HG03045 (cell line): ENCODE measurements around the gene ANKRD27.
"Not testable (repeated sequence)": the region's sequence is repeated elsewhere in the genome, so short reads cannot be mapped to it uniquely, and the experiment has no call there.

Source experiments
- ATAC-seq: cut with Tn5 transposase; IDR thresholded peaks from one replicate; pipeline ENCODE4 v1.9.1; 2021; ENCODE audit warnings: mild to moderate bottlenecking, moderate library complexity; ENCODE audit not compliant: unreplicated experiment

The ANKRD27 gene

DNA sequence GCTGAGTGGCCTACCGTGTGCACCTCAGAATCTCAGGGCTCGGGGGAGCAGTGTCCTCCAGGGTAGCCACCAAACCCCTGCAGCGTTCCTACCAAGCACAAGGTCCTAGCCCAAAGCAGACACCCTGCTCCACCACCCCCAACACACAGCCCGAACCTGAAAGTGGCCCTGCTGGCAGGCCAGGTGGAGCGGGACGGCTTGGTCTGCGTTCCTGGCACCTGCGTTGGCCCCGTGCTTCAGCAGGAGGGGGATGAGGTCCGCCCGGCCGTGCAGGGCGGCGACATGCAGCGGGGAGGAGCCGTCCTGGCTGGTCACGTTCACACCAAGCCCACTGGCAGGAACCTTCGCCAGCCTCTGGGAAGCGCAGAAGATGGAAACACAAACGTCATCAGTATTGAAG lies 67.5 kb downstream of the ANKRD27 start:
- no peak for ATAC-seq

GRCh38 chr19:32606289-32606688 lies 68.7 kb downstream of the ANKRD27 start:
- ATAC-seq = no peak

GRCh38 chr19:32605544-32605943 lies 69.4 kb downstream of the ANKRD27 start:
- ATAC-seq = no peak

DNA sequence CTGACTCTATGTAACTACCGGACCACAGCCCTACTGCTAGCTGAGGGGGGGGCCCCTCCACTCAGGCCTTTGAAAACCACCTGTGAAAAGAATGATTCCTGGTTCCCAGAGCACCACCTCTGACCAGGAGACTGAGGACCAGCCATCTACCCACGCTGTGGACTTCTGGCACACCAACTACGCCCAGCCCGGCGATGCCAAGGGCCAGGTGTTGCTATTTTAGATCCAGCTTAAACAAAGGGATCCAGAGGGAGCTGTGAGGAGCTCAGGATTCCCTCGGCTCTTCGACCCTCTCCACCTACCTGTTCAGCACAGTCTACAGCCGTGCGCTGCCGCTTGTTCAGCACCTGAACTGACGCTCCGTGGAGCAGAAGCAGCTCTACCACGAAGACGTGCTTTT lies 71.0 kb downstream of the ANKRD27 start:
- ATAC-seq = no peak

- ATAC-seq = no peak
These were observed 75.2 kb downstream of the ANKRD27 start for GRCh38 chr19:32599736-32600157.

DNA sequence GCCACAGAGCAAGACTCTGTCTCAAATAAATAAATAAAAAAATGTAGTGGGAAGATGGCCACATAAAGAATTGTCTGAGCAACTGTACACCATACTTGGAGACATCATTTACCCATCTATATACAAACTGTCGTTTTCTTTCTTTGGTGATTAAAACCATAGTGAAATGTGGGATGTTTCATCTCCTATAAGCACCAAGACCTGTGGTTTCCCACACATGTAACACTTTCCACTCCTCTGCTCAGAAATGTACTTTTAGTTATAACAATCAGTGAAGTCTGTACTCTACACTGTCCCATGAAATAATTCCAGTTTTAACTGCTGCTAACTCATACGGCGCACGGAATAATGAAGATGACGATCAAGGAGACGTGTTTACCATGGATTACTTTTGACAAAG lies 75.7 kb downstream of the ANKRD27 start:
- ATAC-seq = no peak

GRCh38 chr19:32598022-32598421 lies 77.0 kb downstream of the ANKRD27 start:
- no peak for ATAC-seq

DNA sequence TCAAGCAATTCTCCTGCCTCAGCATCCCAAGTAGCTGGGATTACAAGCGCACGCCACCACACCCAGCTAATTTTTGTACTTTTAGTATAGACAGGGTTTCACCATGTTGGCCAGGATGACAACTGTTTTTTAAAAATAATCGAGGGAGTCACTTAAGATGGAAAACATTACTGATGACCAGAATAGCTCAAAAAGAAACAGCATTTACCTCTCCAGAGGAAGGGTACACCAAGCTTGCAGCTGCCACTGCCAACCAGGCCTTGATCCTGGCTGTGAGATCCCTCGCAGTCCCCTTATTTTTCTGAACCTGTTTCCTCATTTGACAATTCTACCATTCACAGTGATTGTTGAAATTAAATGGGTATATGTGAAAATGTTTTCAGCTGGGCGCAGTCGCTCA lies 79.5 kb downstream of the ANKRD27 start:
- ATAC-seq = no peak

- ATAC-seq = no peak
These were observed 81.0 kb downstream of the ANKRD27 start for GRCh38 chr19:32594021-32594420.

GRCh38 chr19:32587747-32588504 lies 87.1 kb downstream of the ANKRD27 start:
- not testable (repeated sequence) for ATAC-seq

GRCh38 chr19:32581705-32582179 lies 93.2 kb downstream of the ANKRD27 start:
- peak; percentile 7 for ATAC-seq

DNA sequence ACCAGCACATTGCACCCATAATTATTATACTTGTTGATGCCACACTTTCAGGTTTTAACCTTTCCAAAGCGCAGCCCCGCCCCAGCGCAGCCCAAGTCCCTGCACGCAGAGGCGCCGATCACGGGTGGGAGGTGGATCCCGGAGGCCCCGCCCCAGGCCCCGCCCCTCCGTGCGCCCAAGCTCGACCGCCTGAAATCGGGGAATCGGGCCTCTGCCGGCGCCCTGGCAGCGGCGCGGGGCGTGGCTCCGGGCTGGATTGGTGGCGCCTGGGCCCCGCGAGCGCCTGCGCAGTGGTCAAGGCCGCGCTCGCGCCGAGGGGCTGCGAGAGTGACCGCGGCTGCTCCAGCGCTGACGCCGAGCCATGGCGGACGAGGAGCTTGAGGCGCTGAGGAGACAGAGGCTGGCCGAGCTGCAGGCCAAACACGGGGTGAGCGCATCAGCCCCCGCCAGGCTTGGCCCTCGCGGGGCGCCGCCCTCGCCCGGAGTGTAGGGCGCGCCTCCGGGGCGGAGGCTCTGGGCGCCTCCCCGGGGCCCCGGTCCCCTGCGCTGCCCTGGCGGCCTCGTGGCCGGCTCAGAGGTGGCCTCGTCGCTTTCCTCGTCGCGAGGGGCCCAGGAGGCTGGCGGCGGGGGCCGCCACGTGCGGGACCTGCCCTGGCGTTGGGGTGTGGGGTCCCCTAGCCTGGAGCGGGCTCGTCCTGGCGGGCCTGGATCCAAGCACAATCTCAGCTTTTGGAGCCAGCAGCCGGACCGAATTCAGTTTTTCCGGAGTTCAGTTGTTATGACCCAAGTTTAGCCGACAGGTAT lies 93.9 kb downstream of the ANKRD27 start, which contains the start of gene PDCD5:
PDCD5 (plus strand) TSS at position 290 of the 804 bp plus-strand sequence; CDS start at position 362, 72 bp downstream.
- ATAC-seq = peak; percentile 88

GRCh38 chr19:32580353-32580900 lies 94.6 kb downstream of the ANKRD27 start:
- ATAC-seq = peak; percentile 25

DNA sequence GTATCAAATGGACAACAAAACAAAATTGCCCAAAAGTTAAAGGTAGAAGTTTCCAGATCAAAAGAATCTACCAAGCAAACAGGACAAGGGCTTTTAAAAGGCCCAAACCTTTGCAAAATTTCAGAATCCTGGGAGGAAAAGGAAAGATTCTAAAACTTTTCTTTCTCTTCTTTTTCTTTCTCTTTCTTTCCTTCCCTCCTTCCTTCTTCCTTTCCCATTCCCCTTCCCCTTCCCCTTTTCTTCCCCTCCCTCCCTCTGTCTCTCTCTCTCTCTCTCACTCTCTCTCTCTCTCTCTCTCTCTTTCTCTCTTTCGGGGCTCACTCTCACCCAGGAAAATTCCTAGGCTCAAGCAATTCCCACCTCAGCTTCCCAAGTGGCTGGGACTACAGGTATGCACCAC lies 98.2 kb downstream of the ANKRD27 start:
- no peak for ATAC-seq

DNA sequence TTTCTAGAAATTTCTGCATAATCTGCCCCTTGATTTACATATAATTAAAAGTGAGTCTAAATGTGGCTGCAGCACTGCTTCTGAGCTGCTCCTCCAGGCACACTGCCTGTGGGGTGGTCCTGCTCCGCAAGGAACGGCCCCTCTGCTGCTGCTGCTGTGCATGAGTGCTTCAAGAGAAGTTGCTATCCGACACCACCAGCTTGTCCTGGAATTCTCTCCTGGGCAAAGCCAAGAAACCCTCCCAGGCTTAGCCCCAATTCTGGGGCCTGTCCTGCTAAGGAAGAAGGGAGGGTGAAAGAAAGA lies 101.5 kb downstream of the ANKRD27 start:
- no peak for ATAC-seq

DNA sequence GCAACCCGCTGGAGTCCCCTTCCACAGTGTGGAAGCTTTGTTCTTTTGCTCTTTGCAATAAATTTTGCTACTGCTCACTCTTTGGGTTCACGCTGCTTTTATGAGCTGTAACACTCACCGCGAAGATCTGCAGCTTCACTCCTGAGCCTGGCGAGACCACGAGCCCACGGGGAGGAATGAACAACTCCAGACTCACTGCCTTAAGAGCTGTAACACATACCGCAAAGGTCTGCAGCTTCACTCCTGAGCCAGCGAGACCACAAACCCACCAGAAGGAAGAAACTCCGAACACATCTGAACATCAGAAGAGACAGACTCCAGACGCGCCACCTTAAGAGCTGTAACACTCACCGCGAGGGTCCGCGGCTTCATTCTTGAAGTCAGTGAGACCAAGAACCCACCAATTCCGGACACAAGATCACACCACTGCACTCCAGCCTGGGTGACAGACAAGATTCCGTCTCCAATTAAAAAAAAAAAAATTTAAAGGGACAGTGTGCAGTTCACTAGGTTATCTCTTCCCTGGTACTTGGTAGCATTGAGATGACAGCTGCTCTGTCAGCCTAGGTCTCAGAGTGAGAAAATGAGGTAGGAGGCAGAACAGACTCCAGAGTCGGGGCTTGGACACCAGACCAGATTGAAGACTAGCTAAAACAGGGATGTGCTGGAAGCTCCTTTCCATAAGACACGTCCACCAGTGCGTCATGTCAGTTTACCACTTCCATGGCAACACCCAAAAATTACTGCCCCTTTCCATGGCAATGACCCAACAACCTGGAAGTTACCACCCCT lies 102.1 kb downstream of the ANKRD27 start:
- not testable (repeated sequence) for ATAC-seq

DNA sequence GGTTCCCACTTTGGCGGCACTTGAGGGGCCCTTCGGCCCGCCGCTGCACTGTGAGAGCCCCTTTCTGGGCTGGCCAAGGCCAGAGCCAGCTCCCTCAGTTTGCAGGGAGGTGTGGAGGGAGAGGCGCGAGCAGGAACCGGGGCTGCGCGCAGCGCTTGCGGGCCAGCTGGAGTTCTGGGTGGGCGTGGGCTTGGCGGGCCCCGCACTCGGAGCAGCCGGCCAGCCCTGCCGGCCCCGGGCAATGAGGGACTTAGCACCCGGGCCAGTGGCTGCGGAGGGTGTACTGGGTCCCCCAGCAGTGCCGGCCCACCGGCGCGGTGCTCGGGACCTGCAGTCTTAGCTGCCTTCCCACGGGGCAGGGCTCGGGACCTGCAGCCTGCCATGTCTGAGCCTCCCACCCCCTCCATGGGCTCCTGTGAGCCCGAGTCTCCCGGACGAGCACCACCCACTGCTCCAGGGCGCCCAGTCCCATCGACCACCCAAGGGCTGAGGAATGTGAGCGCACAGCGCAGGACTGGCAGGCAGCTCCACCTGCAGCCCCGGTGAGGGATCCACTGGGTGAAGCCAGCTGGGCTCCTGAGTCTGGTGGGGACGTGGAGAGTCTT lies 103.4 kb downstream of the ANKRD27 start:
- ATAC-seq = not testable (repeated sequence)

DNA sequence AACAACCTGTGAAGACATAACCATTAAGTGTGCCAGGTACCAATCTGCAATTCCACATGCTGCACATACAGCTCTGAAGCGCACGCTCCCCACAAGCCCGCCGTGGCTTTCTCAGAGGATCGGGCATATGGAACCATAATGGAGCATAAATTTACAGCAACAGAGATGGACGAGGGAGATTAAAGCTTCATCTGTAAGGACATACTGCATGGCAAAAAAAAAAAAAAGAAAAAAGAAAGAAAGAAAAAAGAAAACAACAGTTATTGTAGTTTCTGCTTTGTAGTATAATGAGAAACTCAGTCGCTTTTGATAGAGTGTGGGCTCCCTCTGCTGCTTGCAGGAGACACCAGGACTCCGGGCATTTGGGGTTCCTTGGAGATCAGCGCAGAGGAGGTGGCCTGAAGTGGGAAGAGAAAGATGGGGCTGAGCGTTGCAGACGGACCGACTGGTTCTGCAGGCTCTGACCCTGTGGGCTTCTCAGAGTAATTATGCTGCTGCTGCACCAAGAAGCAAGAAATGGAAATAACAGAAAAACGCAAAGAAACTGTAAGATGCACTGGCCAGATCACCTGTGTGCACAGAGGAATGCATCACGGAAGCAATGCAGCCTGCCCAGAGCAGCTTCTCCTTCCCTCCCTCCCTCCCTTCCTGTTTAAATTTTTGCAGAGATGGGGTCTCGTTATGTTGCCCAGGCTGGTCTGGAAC lies 104.7 kb downstream of the ANKRD27 start:
- ATAC-seq = no peak

- ATAC-seq = no peak
These were observed 107.5 kb downstream of the ANKRD27 start for GRCh38 chr19:32567486-32567885.

DNA sequence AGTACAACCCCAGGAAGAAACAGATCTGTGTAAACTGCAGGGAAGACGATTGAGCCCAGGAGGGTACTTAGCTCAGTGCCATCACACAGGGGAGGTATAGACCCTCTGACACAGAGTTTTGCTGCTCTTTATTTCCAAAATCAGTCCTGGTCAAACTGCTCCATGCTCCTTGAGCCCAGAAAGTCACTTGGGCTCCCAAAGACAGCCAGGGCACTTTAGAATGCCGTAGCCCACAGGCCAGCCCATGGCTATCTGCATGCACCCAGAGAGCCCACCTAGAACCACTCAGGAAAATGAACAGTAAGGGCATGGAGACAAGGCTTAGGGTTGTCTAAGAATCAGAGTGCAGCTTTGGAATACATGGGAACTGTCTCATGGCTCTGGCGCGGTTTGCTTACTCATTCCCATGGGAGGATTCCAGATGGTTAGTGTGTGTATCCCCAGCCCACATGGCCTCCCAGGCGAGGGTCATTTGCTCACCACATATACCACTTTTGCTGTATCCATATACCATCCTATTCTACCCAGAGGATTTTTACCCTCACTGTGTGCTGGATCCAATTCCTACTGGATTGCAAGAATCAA lies 108.6 kb downstream of the ANKRD27 start:
- no peak for ATAC-seq
